GM23248 (cell line): Measurements from ENCODE around the gene SPG7.

Source experiments
- EZH2 ChIP-seq: fragments of 200-600 bp; sonication (generic); IDR thresholded peaks from 2 replicates; pipeline ENCODE4 v1.6.1; 2018; ENCODE audit warnings: antibody characterized with exemption, mild to moderate bottlenecking; ENCODE audit not compliant: insufficient read depth, poor library complexity, severe bottlenecking
- EZH2phosphoT487 ChIP-seq: fragments of 200-600 bp; sonication (generic); IDR thresholded peaks from 2 replicates; pipeline ENCODE4 v1.6.1; 2018; ENCODE audit warnings: antibody characterized with exemption, moderate library complexity, mild to moderate bottlenecking, low read depth; ENCODE audit not compliant: insufficient read depth

DNA sequence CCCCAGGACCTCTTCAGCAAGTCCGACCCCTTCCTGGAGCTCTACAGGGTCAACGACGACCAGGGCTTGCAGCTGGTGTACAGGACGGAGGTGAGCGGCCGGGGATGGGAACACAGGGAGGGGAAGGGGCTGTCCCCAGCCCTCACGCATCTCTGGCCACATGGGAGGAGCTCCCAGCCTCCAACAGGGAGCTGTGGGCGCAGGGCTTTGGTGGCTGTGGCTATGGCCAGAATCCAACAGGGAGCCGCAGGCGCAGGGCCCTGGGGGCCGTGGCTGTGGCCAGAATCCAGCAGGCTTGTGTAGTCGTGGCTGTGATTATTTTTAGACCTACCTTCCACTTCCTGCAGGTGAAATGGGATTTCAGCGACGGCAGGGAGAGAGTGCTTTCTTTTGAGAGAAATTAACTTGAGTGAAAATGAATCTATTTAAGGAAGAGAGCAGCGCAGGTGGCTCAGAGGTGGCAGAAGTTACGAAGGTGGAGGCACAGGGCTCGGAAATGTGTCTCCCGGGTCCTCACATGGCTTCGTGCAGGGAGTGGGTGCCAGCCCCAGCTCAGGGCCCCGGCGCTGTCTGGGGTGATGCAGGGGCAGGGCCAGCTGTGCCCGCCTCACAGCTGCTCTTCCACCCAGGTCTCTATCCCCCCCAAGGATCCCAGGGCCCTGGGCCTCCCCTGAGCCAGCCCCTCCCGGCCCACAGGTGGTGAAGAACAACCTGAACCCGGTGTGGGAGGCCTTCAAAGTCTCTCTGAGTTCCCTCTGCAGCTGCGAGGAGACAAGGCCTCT lies 76.8 kb downstream of the SPG7 start:
- no peak for TF ChIP-seq EZH2phosphoT487
- no peak for TF ChIP-seq EZH2
